Measurements from ENCODE around the gene ZNF846. TPM values are rescaled to one million over a fixed set of nuclear protein-coding genes. Genes with fewer than 3 reads are reported as not detected.

The ZNF846 gene
- polyA plus RNA-seq, 1 of the 3 experiments (the other 2 are of a cell fraction), result 6.7 TPM

DNA sequence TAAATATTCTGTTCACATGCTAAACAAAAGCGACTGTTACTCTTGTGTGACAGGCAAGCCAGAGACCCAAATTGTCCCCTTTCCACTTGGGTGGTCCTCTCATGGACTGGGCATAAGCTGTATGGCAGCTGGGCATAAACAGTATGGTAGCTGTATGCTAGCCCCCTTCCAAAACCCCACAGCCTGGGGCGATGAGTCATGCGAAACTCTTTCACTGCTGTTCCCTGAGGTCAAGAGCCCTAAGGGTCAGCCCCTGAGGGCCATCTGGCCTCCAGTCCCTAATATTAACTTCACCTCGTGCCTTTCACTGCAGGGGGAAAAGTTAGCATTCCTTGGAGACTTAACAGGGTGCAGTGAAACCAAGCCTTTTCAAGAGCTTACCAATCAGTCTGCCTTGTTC lies 48.0 kb downstream of the ZNF846 start:
- Histone ChIP-seq H3K36me3 (replicated peaks in 1 of 2; ENCODE audit: control insufficient read depth in 1 of 2, insufficient read depth in 2 of 2, low read length in 1 of 2) (no peaks in the 10 kb centered on the region), H3K27me3 (ENCODE audit: insufficient read depth) (no peaks in the 10 kb centered on the region), H3K79me2 (ENCODE audit: insufficient read depth) (no peaks in the 10 kb centered on the region), H3K27ac (ENCODE audit: low read depth in 2 of 2, low read length in 1 of 2) (no peak overlapping the region), H3K9me3 (no peaks in the 10 kb centered on the region), H3K4me1 (ENCODE audit: control insufficient read depth in 1 of 2, insufficient read depth in 2 of 2, low read depth in 1 of 2, low read length in 1 of 2) (no peaks in the 10 kb centered on the region; a peak in 2 of 4 replicates), H3K4me3 (ENCODE audit: low read depth in 2 of 2, low read length in 1 of 2) (no peak overlapping the region), H3K4me2 (no peak overlapping the region), H3F3A (replicated peaks; ENCODE audit: insufficient read depth) (no peaks in the 10 kb centered on the region), H4K20me1 (ENCODE audit: insufficient read depth) (no peaks in the 10 kb centered on the region), H3K9me2 (no peaks in the 10 kb centered on the region), H3K9ac (no peak overlapping the region), H2AFZ (ENCODE audit: low read depth) (no peak overlapping the region)
- WGBS (ENCODE audit: low lambda C conversion rate), result 27% methylated on average over 4 of the region's 4 CpGs
- TF ChIP-seq RCOR1 (IDR thresholded peaks at IDR 0.05; ENCODE audit: low read length) (no peak), ELF1 (IDR thresholded peaks at IDR 0.05) (no peak), IRF3 (IDR thresholded peaks at IDR 0.05; ENCODE audit: low read depth, low read length) (no peak), PBX3 (IDR thresholded peaks at IDR 0.05) (no peak), TAF1 (IDR thresholded peaks at IDR 0.05; ENCODE audit: borderline replicate concordance, low read depth, low read length) (no peak), EP300 (IDR thresholded peaks at IDR 0.05; ENCODE audit: borderline replicate concordance in 1 of 2, low read depth in 1 of 2, low read length in 1 of 2) (no peak)
- ChIA-PET CTCF (no interaction called here), POLR2A (no interaction called here)
- no peak for DNase-seq

DNA sequence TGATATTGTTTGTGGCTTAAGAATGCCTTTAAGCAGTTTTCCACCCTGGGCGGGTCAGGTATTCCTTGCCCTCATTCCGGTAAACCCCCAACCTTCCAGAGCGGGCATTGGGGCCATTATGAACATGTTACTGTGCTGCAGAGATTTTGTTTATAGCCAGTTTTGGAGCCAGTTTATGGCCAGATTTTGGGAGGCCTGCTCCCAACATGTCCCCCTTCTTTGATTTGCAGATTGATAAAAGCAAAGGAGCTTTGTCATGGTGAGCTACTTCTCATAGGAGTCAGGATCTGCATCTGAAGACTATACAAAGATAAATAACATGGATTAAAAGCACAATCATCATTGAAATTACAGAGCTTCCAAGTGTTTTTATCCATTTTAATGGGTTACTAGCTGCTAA lies 56.7 kb downstream of the ZNF846 start:
- no peaks in the 10 kb centered on the region for H3K9me2 ChIP-seq
- H3K9ac ChIP-seq, result no peak overlapping the region
- H3K4me1 ChIP-seq (ENCODE audit: control insufficient read depth in 1 of 2, insufficient read depth in 2 of 2, low read depth in 1 of 2, low read length in 1 of 2), result no peaks in the 10 kb centered on the region
- DNase-seq, result no peak
- no peak overlapping the region for H2AFZ ChIP-seq (ENCODE audit: low read depth)
- no peak overlapping the region for H3K27ac ChIP-seq (ENCODE audit: low read depth in 2 of 2, low read length in 1 of 2)
- no peaks in the 10 kb centered on the region for H3F3A ChIP-seq (replicated peaks; ENCODE audit: insufficient read depth)
- no peaks in the 10 kb centered on the region; the same call in 1 of the 2 replicates for H3K27me3 ChIP-seq (ENCODE audit: insufficient read depth)
- H3K36me3 ChIP-seq (replicated peaks in 1 of 2; ENCODE audit: control insufficient read depth in 1 of 2, insufficient read depth in 2 of 2, low read length in 1 of 2), result no peaks in the 10 kb centered on the region
- no peak overlapping the region for H3K4me3 ChIP-seq (ENCODE audit: low read depth in 2 of 2, low read length in 1 of 2)
- no peak overlapping the region for H3K4me2 ChIP-seq
- ChIA-PET POLR2A (no interaction called here), CTCF (no interaction called here)
- H3K9me3 ChIP-seq, result no peaks in the 10 kb centered on the region
- no peaks in the 10 kb centered on the region for H4K20me1 ChIP-seq (ENCODE audit: insufficient read depth)
- no peaks in the 10 kb centered on the region for H3K79me2 ChIP-seq (ENCODE audit: insufficient read depth)
- WGBS (ENCODE audit: low lambda C conversion rate), result 28% methylated on average over 3 of the region's 3 CpGs
- TF ChIP-seq FOSL2 (IDR thresholded peaks at IDR 0.05; ENCODE audit: borderline replicate concordance, low read depth) (no peak), GATA2 (CRISPR knock-in tag; IDR thresholded peaks at IDR 0.05) (no peak), JUND (IDR thresholded peaks at IDR 0.05) (no peak), TAF1 (IDR thresholded peaks at IDR 0.05; ENCODE audit: borderline replicate concordance, low read depth, low read length) (no peak), EZH2phosphoT487 (IDR thresholded peaks at IDR 0.05; ENCODE audit: borderline replicate concordance, low read depth) (no peak), POLR2AphosphoS5 (IDR thresholded peaks at IDR 0.05; ENCODE audit: low read depth, low read length) (no peak), MAX (IDR thresholded peaks at IDR 0.05; ENCODE audit: low read depth) (no peak), SMC3 (IDR thresholded peaks at IDR 0.05; ENCODE audit: low read depth, low read length) (no peak), MEF2A (IDR thresholded peaks at IDR 0.05; ENCODE audit: borderline replicate concordance, low read depth) (no peak), CHD2 (IDR thresholded peaks at IDR 0.05; ENCODE audit: low read length, partially characterized antibody) (no peak), RAD21 (IDR thresholded peaks at IDR 0.05; ENCODE audit: low read length) (no peak), IRF3 (IDR thresholded peaks at IDR 0.05; ENCODE audit: low read depth, low read length) (no peak), NRF1 (IDR thresholded peaks at IDR 0.05; ENCODE audit: low read depth, low read length) (no peak), RCOR1 (IDR thresholded peaks at IDR 0.05; ENCODE audit: low read length) (no peak), MXI1 (IDR thresholded peaks at IDR 0.05; ENCODE audit: low read depth, low read length) (no peak), RFX5 (IDR thresholded peaks at IDR 0.05; ENCODE audit: low read length) (no peak), USF2 (IDR thresholded peaks at IDR 0.05; ENCODE audit: borderline replicate concordance, low read depth, low read length) (no peak), EP300 (IDR thresholded peaks at IDR 0.05; ENCODE audit: borderline replicate concordance in 1 of 2, low read depth in 1 of 2, low read length in 1 of 2) (no peak), FOXJ3 (CRISPR knock-in tag; IDR thresholded peaks at IDR 0.05) (no peak)

Data from SK-N-SH (cell line).